GM12873 (cell line): ENCODE measurements around the gene GRM7.

Experiments used
- CTCF ChIP-seq: IDR thresholded peaks from 2 replicates; pipeline ENCODE4 v1.5.1; 2012; ENCODE audit warnings: low read depth, mild to moderate bottlenecking, moderate library complexity, low read length, control low read depth; ENCODE audit not compliant: insufficient read depth; ENCODE audit errors: missing control alignments

GRM7 gene

GRCh38 chr3:7201784-7202183, 340.9 kb downstream of the GRM7 start:
- TF ChIP-seq CTCF = no peak

GRCh38 chr3:7203969-7204847, 343.3 kb downstream of the GRM7 start:
- TF ChIP-seq CTCF = no peak

- TF ChIP-seq CTCF = no peak
These were observed 343.9 kb downstream of the GRM7 start for GRCh38 chr3:7204848-7205156.

GRCh38 chr3:7205535-7205934, 344.6 kb downstream of the GRM7 start:
- TF ChIP-seq CTCF = no peak

GRCh38 chr3:7205962-7206361, 345.0 kb downstream of the GRM7 start:
- TF ChIP-seq CTCF = no peak

GRCh38 chr3:7207125-7207524, 346.2 kb downstream of the GRM7 start:
- TF ChIP-seq CTCF = no peak

- no peak for TF ChIP-seq CTCF
These were observed 347.0 kb downstream of the GRM7 start for GRCh38 chr3:7207928-7208327.
